NCI-H345 (cell line): ENCODE data around the gene KNTC1.
"Not testable (repeated sequence)": the region's sequence is repeated elsewhere in the genome, so short reads cannot be mapped to it uniquely, and the experiment has no call there.

ENCODE experiments used
- DNase-seq: peaks from one replicate; lab custom pipeline; 2025; lab: John Stamatoyannopoulos, UW

The KNTC1 gene, protein sequence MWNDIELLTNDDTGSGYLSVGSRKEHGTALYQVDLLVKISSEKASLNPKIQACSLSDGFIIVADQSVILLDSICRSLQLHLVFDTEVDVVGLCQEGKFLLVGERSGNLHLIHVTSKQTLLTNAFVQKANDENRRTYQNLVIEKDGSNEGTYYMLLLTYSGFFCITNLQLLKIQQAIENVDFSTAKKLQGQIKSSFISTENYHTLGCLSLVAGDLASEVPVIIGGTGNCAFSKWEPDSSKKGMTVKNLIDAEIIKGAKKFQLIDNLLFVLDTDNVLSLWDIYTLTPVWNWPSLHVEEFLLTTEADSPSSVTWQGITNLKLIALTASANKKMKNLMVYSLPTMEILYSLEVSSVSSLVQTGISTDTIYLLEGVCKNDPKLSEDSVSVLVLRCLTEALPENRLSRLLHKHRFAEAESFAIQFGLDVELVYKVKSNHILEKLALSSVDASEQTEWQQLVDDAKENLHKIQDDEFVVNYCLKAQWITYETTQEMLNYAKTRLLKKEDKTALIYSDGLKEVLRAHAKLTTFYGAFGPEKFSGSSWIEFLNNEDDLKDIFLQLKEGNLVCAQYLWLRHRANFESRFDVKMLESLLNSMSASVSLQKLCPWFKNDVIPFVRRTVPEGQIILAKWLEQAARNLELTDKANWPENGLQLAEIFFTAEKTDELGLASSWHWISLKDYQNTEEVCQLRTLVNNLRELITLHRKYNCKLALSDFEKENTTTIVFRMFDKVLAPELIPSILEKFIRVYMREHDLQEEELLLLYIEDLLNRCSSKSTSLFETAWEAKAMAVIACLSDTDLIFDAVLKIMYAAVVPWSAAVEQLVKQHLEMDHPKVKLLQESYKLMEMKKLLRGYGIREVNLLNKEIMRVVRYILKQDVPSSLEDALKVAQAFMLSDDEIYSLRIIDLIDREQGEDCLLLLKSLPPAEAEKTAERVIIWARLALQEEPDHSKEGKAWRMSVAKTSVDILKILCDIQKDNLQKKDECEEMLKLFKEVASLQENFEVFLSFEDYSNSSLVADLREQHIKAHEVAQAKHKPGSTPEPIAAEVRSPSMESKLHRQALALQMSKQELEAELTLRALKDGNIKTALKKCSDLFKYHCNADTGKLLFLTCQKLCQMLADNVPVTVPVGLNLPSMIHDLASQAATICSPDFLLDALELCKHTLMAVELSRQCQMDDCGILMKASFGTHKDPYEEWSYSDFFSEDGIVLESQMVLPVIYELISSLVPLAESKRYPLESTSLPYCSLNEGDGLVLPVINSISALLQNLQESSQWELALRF (N-terminal part only)

DNA sequence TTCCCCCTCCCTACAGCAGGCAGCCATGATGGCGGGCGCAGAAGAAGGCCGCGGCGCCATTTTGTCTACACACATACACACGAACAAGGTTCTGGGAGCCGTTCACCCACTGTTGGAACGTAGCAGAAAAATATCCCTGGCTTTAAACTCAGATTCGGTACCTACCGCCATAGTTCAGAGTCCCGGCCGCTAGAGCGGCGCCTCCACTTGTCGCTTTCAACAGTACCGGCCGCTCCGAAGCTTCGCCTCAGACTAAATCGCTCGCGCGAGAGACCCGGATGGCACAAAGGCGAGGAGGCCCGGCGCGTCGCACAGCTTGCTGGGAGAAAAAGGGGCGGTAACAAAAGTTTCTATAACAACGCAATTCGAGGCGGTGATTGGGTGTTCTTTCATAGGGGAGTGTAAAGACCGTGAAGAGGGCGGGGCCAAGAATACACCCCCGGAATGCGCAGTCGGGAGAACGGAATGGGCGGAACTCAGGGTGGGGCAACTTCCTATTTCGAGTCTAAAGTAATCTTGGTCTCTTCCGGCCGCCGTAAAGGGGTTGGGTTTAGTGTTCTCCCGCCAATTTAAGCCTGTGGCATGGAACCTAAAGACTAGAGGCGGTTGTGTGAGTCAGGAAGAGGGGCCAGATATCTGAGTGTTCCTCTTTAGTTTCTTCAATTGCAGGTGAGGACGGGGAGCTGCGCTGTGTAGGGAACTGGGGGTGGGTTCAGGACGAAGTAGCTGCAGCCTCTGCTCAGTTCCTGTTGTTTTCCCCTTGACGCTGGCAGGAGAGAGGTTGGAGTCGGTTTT is at the start of gene KNTC1, which contains the start of gene RSRC2:
Gene KNTC1, plus strand, starts transcription at position 567 of the 795 bp plus-strand sequence. CDS start 2,815 bp downstream, outside the sequence.
Gene RSRC2, minus strand, starts transcription at position 254 of the 795 bp plus-strand sequence. Its CDS starts 83 bp downstream, at position 171.
- peak; percentile 100 for DNase-seq

DNA sequence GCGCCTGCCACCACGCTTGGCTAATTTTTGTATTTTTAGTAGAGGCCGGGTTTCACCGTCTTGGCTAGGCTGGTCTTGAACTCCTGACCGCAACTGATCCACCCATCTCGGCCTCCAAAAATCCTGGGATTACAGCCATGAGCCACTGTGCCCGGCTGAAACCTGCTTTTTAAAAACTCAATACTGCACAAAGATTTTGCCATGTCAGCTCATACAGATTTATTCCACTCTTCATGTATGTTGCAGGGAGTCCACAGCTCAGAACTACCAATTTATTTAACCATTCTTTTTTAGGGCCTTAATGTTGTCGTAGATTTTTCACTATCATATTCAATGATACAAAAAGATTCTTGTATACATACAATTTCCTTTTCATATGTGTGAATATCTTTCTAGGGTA is 46.3 kb upstream of the KNTC1 start:
- no peak for DNase-seq

DNA sequence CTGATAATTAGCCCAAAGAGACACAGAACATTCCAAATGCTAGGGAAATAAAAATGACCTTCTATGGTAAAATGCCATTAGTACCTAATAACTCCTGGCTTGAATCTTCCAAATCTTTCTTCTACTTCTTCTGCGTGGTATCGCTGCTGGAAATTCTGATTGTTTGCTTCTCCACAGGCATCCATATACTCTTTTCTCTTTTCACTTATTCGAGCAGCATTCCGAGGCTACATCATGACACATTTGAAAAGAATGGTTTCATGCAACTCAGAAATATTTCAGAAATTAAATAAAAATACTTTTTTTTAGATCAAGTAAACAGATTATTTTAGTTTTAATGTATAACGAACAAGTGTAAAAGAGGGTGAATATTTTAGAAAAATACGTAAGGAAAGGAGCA is 45.2 kb upstream of the KNTC1 start:
- DNase-seq, result no peak

DNA sequence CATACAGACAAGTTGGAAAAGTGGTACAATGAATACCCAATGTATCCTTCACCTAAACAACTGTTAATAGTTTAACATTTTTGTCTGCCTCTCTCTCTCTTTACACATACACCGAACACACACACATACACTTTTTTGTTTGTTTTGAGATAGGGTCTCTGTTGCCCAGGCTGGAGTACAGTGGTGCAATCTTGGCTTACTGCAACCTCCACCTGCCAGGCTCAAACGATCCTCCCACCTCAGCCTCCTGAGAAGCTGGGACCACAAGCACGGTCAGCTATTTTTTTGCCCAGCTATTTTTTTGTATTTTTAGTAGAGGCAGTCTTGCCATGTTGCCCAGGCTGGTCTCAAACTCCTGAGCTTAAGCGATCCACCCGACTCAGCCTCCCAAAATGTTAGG is 43.1 kb upstream of the KNTC1 start:
- DNase-seq, result no peak

DNA sequence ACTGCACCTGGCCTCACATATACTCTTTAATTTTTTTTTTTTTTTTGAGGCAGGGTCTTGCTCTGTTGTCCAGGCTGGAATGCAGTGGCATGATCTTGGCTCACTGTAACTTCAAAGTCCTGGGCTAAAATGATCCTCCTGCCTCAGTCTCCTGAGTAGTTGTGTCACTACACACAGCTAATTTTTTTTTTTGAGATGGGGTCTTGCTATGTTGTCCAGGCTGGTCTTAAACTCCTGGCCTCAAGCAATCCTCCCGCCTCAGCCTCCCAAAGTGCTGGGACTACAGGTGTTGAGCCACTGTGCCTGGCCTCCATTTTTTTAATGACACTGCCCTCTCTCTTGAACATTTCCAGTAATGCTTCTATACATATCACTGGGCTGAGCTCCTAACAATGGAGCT is 42.7 kb upstream of the KNTC1 start:
- not testable (repeated sequence) for DNase-seq

DNA sequence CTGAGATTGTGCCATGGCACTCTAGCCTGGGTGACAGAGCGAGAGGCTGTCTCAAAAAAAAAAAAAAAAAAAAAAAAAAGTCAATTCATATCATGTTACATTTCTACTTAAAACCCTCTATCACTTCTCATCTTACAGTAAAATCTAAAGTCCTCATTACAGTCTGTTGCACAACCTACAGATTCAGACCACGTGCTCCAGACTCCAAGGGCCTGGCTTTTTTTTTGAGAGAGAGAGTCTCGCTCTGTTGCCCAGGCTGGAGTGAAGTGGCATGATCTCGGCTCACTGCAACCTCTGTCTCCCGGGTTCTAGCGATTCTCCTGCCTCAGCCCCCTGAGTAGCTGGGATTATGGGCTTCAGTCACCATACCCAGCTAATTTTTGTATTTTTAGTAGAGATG is 40.7 kb upstream of the KNTC1 start:
- not testable (repeated sequence) for DNase-seq

DNA sequence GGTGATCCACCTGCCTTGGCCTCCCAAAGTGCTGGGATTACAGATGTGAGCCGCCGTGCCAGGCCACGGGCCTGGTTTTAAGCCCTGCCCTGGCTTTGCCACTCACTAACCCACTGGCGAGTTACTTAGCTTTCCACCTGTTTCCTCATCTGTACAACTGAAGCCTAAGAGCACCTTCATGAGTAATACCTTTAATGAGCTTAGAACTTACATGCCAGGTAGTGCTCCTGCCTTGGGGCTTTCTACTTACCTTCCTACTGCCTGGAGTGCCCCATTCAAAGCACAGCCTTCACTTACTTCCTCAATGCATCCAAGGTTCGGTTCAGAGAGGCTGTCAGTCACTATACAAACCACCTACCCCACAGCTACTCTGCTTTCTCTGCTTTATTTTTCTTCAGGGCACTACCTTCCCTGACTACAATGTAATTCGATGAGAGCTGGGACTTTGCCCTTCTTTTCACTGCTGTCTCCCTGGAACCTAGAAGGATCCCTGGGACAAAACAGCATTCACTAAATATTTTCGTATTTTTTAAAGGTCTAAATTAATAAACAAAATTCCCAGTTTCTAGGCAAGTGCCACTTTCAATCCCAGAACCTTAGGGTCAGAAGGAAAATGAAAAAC is 40.1 kb upstream of the KNTC1 start:
- DNase-seq, result no peak

DNA sequence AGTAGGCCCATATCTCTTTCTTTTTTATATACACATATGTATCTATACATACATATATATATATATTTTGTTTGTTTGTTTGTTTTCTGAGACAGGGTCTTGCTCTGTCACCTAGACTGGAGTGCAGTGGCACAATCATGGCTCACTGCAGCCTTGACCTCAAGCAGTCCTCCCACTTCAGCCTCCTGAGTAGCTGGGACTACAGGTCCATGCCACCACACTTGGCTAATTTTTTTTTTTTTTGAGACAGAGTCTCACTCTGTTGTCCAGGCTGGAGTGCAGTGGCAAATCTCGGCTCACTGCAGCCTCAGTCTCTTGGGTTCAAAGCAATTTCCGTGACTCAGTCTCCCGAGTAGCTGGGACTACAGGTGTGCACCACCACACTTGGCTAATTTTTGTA is 39.2 kb upstream of the KNTC1 start:
- not testable (repeated sequence) for DNase-seq

DNA sequence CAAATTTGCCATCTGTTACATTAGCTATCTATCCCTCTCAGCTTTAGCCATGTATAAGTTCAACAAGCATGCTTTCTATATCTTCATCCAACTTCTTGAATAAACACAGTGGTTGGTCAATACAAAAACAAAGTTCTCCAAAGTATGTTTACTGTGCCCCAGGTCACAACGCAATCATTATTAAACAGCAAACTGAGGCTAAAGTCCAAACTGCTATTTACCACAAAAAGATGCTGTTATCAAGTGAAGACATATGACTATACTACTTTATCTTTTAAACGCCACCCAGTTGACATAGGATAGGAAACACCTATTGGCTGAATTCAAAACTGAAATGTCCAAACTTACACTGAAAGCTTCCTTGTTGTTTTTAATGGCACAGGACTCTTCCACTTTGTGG is 38.0 kb upstream of the KNTC1 start:
- DNase-seq, result no peak

DNA sequence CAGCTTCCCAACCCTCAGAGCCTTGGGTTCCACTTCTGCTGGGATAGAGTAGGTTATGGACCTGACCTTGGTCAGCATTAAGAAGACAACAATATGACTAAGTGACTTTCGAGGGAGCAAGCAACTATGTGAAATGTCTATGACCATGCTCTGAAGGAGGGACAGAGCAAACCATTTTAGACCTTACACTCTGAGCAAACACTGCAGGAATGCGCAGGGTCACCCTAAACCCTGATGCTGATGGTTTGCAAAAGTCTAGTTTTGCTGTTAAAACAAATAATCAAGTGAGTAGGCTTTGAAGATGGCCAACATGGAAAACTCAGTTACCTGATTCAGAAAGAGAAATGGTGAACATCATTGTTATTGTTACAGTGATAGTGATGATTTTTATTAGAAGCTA is 35.1 kb upstream of the KNTC1 start:
- DNase-seq, result no peak

DNA sequence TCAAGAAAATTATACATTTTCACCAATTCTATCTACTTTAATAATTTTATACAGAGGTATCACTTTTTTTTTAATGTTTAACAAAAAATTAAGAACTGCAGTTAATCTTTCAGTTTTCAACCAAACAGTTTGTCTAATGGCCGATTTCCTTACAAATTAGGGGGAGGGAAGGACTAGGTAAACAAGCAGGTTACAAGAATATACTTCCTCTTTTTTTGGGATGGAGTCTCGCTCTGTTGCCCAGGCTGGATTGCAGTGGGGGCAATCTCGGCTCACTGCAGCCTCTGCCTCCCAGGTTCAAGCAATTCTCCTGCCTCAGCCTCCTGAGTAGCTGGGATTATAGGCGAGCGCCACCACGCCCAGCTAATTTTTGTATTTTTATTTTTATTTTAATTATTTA is 33.8 kb upstream of the KNTC1 start:
- DNase-seq, result not testable (repeated sequence)

DNA sequence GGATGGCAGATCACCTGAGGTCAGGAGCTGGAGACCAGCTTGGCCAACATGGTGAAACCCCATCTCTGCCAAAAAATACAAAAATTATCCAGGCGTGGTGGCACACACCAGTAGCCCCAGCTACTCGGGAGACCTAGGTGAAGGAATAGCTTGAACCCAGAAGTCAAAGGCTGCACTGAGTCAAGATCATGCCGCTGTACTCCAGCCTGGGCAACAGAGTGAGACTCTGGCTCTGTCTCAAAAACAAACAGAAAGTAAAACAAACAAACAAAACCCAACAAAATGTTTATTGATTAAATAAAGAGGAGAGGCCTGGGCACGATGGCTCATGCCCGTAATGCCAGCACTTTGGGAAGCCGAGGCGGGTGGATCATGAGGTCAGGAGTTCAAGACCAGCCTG is 31.8 kb upstream of the KNTC1 start:
- DNase-seq, result no peak

DNA sequence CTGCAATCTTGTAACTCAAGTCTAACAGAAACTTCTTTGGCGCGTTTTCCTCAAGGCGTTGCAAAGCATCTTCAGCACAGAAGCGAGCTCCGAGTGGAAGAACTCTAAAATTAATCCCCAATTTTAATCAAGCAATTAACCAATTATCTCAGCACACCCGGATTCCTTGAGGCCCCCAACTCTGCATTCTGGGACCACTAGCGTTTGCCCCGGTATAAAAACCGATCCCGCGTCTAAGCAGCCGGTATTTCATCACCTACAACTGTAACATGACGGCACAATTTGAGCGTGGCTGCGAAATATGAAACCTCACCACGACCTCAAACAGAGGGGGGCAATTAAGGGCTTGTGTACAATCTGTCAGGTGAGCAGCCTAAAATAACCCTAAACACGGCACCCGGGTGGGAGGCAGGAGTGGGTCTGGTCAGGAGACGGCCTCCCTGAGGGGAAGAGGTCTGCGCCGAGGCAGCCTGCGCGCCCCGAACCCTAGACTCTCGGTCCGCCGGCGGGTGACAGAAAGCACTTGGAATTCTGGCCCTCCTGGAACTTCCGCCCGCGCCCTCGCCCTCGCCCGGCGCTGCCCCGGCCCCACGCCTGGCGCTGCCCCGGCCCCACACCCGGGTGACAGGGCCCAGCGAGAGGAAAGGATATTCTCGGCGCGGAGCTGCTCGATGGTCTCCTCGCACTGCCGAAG is 26.9 kb upstream of the KNTC1 start:
- DNase-seq, result peak; percentile 43

DNA sequence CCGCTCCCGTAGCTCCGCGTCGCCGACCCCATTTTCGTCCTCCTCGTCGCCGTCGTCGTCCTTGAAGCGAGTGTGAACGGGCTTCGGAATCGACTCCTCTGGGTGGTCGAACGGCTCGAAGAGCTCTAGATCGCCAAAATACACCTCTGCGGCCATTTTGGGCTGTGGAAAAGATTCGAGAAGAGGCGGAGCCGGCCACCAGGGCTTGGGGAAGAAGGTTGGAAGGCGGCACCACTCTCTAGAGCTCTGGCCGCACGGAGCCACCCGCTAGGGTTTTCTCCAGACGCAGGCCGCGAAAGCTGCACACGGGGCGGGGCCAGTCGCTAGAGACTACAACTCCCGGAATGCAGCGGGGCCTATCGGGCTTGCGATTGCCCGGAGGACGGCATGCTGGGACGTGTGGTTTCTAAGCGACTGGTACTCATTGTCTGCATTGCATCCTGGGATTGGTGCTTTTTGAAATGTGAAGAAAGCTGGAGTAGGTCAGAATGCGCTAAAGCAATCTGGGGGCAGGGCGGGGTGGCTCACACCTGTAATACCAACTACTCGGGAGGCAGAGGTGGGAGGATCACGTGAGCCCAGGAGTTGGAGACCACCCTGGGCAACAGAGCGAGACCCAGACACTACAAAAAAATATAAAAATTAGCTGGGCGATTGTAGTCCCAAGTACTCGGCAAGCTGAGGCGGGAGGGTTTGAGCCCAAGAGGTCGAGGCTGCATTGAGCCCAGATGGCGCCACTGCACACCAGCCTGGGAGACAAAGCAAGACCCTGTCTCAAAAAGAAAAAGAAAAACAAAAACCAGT is 26.2 kb upstream of the KNTC1 start, which contains the start of gene ZCCHC8:
Gene ZCCHC8, minus strand, starts transcription at position 248 of the 804 bp plus-strand sequence. Its CDS starts 92 bp downstream, at position 156.
- peak; percentile 98 for DNase-seq

DNA sequence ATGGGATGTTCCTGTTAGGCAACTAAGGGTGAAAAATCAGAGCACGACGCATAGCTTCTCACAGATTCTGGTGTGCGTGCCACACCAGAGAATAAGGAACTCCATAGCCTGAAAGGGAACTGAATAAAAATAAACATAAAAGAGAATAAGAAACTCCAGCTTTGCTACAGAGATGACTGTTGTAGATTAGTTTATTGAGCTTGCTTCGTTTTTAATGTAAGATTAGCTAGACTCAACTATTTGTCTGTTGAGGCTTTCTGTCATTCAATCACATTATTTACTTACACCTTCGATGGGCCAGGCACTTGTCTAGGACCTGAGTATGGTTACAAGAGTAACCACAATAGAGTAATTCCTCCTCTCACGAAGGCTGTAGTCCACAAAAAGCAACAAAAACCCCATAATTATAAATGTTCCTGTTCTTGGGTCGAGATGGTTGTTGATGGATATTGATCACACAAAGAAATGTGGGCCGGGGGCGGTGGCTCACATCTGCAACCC is 25.5 kb upstream of the KNTC1 start:
- no peak for DNase-seq

DNA sequence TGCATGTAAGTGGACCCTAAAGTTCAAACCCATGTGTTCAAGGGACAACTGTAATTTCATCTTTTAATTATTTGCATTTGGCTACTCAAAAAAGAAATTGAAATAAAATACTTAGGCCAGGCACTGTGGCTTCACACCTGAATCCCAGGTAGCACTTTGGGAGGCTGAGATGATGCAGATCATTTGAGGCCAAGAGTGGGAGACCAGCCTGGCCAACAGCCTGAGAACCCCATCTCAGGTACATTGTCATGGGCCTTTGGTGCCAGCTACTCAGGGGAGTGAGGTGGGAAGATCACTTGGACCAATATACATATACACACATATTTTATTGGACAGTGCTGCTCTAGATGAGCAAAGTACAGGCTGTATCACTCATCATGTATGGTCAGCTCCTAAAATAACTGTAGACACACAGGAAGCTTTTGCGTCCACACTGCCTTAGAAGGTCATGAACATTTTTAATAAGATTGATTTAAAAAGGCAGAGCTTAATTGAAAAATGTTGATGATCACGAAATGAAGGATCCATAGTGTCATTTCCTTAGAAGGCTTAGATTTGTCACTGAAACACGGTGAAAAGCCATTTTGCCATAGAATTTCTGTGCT is 23.8 kb upstream of the KNTC1 start:
- DNase-seq, result no peak

DNA sequence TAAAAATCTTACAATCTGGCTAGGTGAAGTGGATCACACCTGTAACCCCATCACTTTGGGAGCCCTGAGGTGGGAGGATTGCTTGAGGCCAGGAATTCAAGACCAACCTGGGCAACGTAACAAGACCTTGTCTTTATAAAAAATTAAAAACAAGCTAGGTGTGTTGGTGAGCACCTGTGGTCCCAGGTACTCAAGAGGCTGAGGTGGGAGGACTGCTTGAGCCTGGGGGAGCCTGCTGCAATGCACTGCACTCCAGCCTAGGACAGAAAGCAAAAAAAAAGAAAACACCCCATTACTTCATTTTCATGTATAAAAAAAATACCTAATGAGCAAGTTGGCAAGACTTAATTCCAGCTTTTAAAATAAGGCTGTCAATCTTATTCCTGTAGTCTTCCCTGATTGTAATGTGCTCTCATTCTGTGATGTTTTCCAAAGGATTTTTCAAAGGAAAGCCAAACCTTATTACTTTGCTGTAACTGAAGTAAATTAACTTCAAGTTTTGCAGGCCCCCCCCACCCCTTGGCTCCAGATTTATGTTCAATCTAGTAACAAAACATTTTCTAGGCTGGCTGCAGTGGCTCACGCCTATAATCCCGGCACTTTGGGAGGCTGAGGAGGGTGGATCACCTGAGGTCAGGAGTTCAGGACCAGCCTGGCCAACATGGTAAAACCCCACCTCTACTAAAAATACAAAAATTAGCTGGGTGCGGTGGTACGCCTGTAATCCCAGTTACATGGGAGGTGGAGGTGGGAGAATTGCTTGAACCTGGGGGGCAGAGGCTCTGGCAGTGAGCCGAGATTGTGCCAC is 23.1 kb upstream of the KNTC1 start:
- no peak for DNase-seq
